Upper lobe of left lung (tissue), 6 donors: ENCODE data around the gene KRT81. TPM values are rescaled to one million over a fixed set of nuclear protein-coding genes. Genes with fewer than 3 reads are reported as not detected.

Experiments used
- ATAC-seq, 2 donors: fragments of 200-7000 bp; cut with Tn5 transposase; one replicate each; pipeline ENCODE4 v1.9.1; 2022; ENCODE audit warnings: mild to moderate bottlenecking in 2 of 2, moderate library complexity in 2 of 2; ENCODE audit not compliant: low FRiP score in 2 of 2
- DNase-seq, 2 donors: peaks; one replicate each; pipeline ENCODE4 v3.0.0-alpha.2; 2019 to 2020
- H3K27ac ChIP-seq, 4 donors: fragments of 200-600 bp; sonication (generic); one replicate each; pipeline ENCODE4 v1.5.1; 2016 to 2019
- H3K27me3 ChIP-seq, 4 donors: fragments of 200-600 bp; sonication (generic); one replicate each; pipeline ENCODE4 v1.5.1; 2017 to 2019
- H3K36me3 ChIP-seq, 4 donors: fragments of 200-600 bp; sonication (generic); one replicate each; pipeline ENCODE4 v1.5.1; 2016 to 2019
- H3K4me1 ChIP-seq, 4 donors: fragments of 200-600 bp; sonication (generic); one replicate each; pipeline ENCODE4 v1.5.1; 2018 to 2019
- H3K4me3 ChIP-seq, 4 donors: fragments of 200-600 bp; sonication (generic); one replicate each; pipeline ENCODE4 v1.5.1; 2017 to 2019; ENCODE audit warnings: mild to moderate bottlenecking in 2 of 4, moderate library complexity in 1 of 4
- H3K9me3 ChIP-seq, 4 donors: fragments of 200-600 bp; sonication (generic); one replicate each; pipeline ENCODE4 v1.5.1; 2018 to 2019
- EP300 ChIP-seq, 4 donors: sonication (generic); formaldehyde crosslinking; IDR thresholded peaks; one replicate each; pipeline ENCODE4 v1.5.1; 2017; ENCODE audit warnings: antibody characterized with exemption in 4 of 4, control low read depth in 2 of 4
- POLR2A ChIP-seq, 4 donors: fragments of 450-650 bp; IDR thresholded peaks; one replicate each; pipeline ENCODE4 v1.5.1; 2016 to 2017; ENCODE audit warnings: antibody characterized with exemption in 4 of 4, mild to moderate bottlenecking in 2 of 4
- POLR2AphosphoS5 ChIP-seq, 2 donors: sonication (generic); formaldehyde crosslinking; IDR thresholded peaks; one replicate each; pipeline ENCODE4 v1.5.1; 2017; ENCODE audit warnings: antibody characterized with exemption in 2 of 2
- WGBS, 2 donors: methylation state at CpG; one replicate each; pipeline ENCODE4 v1.1.5; 2017 to 2018; 5-methylcytosine and 5-hydroxymethylcytosine counted together
- total RNA-seq, 6 donors: library from RNA; depleted of rRNA in 4 of 6; stranded (reverse); fragments of >200 nt in 4 of 6; gene quantifications; one replicate each; pipeline versions ENCODE4 v1.1.0 to v1.2.1, GENCODE V29; 2016 to 2021
- TF ChIP-seq, protein P1 (sequence below), 6 experiments: fragments of 450-650 bp in 4 of 6; fragments of 200-600 bp in 2 of 6; sonication (generic) in 2 of 6; IDR thresholded peaks; one replicate each; pipeline ENCODE4 v1.5.1; 2016 to 2019; ENCODE audit warnings: antibody characterized with exemption in 6 of 6
- donor health status: DM: no; HTN: no; CAD: no; lungs with moderate emphysema.
- donor health status: DM: no; HTN: yes; CAD: no; lungs with severe emphysema.

The KRT81 gene
- total RNA-seq, 6 donors from 2014 or later = 0.39 to 1.4 (median 0.52) TPM; not detected in 2

DNA sequence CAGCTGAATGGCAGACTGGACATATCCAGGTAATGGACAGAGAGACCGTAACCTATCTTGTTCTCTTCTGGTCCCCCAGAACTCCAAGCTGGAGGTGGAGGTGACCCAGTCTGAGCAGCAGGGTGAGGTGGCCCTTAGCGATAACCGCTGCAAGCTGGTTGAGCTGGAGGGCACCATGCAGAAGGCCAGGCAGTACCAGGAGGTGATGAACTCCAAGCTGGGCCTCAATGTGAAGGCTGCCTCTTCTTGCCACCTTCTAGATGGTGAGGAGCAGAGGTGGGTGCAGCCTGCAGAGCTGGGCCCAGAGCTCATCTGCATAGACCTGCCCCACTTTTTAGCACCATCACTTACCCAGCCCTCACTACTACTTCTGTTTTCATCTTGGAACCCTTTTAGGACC, 24.1 kb downstream of the KRT81 start:
- Histone ChIP-seq H3K4me3 (no peak overlapping the region), H3K36me3 (no peaks in the 10 kb centered on the region), H3K4me1 (no peaks in the 10 kb centered on the region), H3K27me3 (no peaks in the 10 kb centered on the region), H3K27ac (no peak overlapping the region), H3K9me3 (no peaks in the 10 kb centered on the region)
- DNase-seq = no peak
- TF ChIP-seq POLR2AphosphoS5 (IDR thresholded peaks at IDR 0.05) (no peak), EP300 (IDR thresholded peaks at IDR 0.05) (no peak), POLR2A (IDR thresholded peaks at IDR 0.05) (no peak)
- TF ChIP-seq, protein P1, sequence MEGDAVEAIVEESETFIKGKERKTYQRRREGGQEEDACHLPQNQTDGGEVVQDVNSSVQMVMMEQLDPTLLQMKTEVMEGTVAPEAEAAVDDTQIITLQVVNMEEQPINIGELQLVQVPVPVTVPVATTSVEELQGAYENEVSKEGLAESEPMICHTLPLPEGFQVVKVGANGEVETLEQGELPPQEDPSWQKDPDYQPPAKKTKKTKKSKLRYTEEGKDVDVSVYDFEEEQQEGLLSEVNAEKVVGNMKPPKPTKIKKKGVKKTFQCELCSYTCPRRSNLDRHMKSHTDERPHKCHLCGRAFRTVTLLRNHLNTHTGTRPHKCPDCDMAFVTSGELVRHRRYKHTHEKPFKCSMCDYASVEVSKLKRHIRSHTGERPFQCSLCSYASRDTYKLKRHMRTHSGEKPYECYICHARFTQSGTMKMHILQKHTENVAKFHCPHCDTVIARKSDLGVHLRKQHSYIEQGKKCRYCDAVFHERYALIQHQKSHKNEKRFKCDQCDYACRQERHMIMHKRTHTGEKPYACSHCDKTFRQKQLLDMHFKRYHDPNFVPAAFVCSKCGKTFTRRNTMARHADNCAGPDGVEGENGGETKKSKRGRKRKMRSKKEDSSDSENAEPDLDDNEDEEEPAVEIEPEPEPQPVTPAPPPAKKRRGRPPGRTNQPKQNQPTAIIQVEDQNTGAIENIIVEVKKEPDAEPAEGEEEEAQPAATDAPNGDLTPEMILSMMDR (IDR thresholded peaks at IDR 0.05) = no peak
- 86 to 100% methylated on average over 1 to 3 of the region's 3 CpGs for WGBS, 2 donors
- no peak for ATAC-seq

DNA sequence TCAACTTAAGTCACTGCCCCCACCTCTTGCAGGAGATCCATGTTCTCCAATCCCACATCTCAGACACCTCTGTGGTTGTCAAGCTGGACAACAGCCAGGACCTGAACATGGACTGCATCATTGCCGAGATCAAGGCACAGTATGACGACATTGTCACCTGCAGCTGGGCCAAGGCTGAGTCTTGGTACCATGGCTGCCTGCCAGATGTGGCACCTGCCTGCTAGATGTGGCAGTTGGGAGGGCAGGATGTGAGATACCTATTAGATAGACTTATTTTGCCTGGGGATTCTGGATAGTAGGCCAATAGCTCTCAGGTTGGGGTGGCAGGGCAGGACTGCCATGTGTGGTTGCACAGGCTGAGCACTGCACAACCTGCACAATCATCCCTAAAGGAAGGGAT, 24.8 kb downstream of the KRT81 start:
- H3K36me3 ChIP-seq = no peaks in the 10 kb centered on the region
- no peak overlapping the region for H3K4me3 ChIP-seq
- 79 to 87% methylated on average over 2 of the region's 2 CpGs for WGBS, 2 donors
- TF ChIP-seq EP300 (IDR thresholded peaks at IDR 0.05) (no peak), POLR2AphosphoS5 (IDR thresholded peaks at IDR 0.05) (no peak), POLR2A (IDR thresholded peaks at IDR 0.05) (no peak)
- TF ChIP-seq, protein P1 (IDR thresholded peaks at IDR 0.05) = no peak
- no peak overlapping the region for H3K27ac ChIP-seq
- ATAC-seq (no peak), DNase-seq (no peak)
- no peaks in the 10 kb centered on the region for H3K9me3 ChIP-seq
- H3K27me3 ChIP-seq = no peaks in the 10 kb centered on the region
- no peaks in the 10 kb centered on the region for H3K4me1 ChIP-seq

DNA sequence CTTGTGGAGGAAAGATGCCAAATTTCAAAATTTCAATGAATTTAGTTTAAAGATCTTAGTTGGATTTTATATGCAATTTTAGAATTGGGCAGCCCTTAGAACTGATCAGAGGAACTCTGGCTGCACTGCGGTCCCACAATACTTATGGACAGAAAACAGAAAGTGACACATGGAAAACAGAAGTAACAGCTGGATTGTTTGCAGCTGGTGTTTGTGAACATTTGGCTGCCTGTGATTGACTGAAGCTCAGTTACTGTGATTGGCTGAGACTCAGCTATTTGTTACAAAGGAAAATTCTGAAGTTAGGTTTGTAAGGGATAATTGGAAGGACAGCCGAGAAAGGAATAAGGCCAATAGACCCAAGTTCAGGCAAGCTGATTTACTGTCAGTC, 26.9 kb downstream of the KRT81 start:
- Histone ChIP-seq H3K36me3 (no peaks in the 10 kb centered on the region), H3K27ac (no peak overlapping the region), H3K27me3 (no peaks in the 10 kb centered on the region), H3K9me3 (no peaks in the 10 kb centered on the region), H3K4me3 (no peak overlapping the region), H3K4me1 (no peaks in the 10 kb centered on the region)
- WGBS, 2 donors = 65 to 79% methylated on average over 2 of the region's 2 CpGs
- DNase-seq (no peak), ATAC-seq (no peak)
- no peak for TF ChIP-seq POLR2A (IDR thresholded peaks at IDR 0.05)
- TF ChIP-seq POLR2AphosphoS5 (IDR thresholded peaks at IDR 0.05) = no peak

DNA sequence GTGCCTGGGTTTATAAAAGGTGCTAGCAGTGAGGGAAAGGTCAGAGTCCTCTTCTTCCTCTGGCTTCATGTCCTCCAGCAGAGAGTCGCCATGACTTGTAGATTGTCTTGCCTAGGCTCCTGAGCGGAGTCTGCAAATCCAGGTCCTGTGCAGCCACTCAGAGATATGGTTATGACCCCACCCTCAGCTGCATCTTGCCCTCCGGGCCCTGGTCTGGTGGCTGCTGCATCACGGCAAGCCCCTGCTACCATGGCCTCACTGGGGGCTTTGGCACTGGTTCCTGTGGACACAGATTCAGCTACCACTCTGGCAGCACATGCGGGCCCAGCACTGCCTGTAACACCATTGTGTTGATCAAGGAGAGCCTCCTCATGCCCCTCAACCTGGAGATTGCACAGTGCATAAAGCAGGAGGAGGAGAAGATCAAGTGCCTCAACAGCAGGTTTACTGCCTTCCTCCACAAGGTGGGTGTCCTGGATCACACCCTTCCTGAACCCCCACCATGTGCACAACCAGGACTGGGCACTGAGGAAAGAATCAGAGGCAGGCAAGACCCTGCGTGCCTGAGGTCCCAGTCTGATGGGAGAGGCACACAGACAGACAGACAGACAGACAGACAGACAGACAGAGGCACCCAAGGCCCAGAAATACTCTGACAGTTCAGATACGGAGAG, 27.4 kb downstream of the KRT81 start:
- TF ChIP-seq POLR2A (IDR thresholded peaks at IDR 0.05) = no peak
- 65 to 92% methylated on average over 4 to 7 of the region's 7 CpGs for WGBS, 2 donors
- Histone ChIP-seq H3K36me3 (no peaks in the 10 kb centered on the region), H3K27me3 (no peaks in the 10 kb centered on the region), H3K9me3 (no peaks in the 10 kb centered on the region), H3K4me3 (no peak overlapping the region), H3K4me1 (no peaks in the 10 kb centered on the region), H3K27ac (no peak overlapping the region)
- ATAC-seq = no peak
- DNase-seq = no peak

DNA sequence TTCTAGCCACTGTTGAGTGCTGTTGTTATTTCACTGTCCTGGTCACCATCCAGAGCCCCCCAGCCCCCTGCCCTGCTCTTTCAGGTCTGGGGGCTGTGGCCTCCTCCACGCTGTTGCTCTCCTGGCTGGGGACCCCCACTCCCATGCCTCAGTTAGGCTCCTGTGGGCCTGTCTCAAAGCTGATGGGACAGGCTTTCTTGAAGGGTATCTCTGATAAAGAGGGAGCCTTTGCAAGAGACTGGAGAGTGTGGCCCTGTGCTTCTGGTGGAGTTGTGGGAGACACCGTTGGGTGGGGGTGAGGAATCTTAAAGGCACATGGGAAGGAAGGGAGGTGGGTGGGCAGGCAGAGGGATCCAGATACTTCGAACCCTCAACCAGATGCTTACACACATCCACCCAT, 29.0 kb downstream of the KRT81 start:
- no peak for ATAC-seq
- Histone ChIP-seq H3K9me3 (no peaks in the 10 kb centered on the region), H3K4me3 (no peak overlapping the region), H3K36me3 (no peaks in the 10 kb centered on the region), H3K27me3 (peaks cover 0 to 15% (median 6%) of the 10 kb centered on the region in 4 donors), H3K4me1 (peaks cover 4 to 9% (median 6%) of the 10 kb centered on the region in 4 donors), H3K27ac (no peak overlapping the region)
- whole genome bisulfite sequencing, 2 donors = 90 to 91% methylated on average over 2 to 3 of the region's 3 CpGs
- TF ChIP-seq POLR2A (IDR thresholded peaks at IDR 0.05) (no peak), EP300 (IDR thresholded peaks at IDR 0.05) (no peak), POLR2AphosphoS5 (IDR thresholded peaks at IDR 0.05) (no peak)
- TF ChIP-seq, protein P1 (IDR thresholded peaks at IDR 0.05) = no peak
- no peak for DNase-seq

DNA sequence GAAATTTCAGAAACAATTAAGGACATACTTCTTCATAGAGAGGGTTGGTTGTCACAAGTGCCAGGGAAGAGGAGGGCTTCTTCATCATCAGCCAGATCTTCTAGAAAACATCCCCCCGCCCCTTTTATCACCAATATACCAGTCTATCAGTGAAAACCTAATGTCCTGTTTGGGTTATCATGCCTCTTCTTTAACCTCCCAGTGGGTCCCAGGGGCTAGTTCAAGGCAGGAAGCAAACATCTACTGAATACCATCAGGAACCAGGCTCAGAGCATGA, 30.2 kb downstream of the KRT81 start:
- H3K4me1 ChIP-seq = peaks cover 4 to 9% (median 6%) of the 10 kb centered on the region in 4 donors
- H3K4me3 ChIP-seq = no peak overlapping the region
- H3K27me3 ChIP-seq = peaks cover 0 to 17% (median 6%) of the 10 kb centered on the region in 4 donors
- no peaks in the 10 kb centered on the region for H3K9me3 ChIP-seq
- ATAC-seq (no peak), DNase-seq (no peak)
- TF ChIP-seq POLR2A (IDR thresholded peaks at IDR 0.05) (no peak), POLR2AphosphoS5 (IDR thresholded peaks at IDR 0.05) (no peak), EP300 (IDR thresholded peaks at IDR 0.05) (no peak)
- WGBS, 2 donors = 73 to 80% methylated on average over 1 of the region's 1 CpG
- H3K36me3 ChIP-seq = no peaks in the 10 kb centered on the region
- no peak overlapping the region for H3K27ac ChIP-seq
